ENCODE results near the gene ADRA2B.
"Not testable (repeated sequence)": the region's sequence is repeated elsewhere in the genome, so short reads cannot be mapped to it uniquely, and the experiment has no call there.

Gene ADRA2B

DNA sequence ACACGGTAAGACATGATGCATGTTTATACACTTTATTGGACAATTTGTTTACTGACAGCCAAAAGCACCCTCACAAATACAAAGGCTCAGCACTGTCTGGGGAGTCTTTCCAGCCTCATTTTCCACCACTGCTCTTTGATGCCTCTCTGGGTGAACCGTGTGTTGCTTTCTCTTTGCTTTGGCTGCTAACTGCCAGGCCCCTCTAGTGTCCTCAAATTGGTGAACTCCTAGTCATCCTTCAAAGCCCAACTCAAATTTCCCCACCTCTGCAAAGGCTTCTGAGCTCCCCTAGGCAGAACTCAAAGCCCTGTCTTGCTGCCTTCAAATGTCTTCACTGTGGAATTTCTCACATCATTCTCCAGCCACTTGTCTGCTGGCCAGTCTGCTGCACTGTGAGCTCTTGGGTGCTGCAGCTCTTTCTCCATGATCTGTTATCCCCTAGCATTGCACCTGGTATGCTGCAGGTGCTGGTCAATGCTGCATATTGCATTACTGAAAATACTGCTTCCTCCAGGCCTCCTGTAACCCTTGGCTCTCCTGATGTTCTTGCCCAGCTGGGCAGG lies 49.2 kb downstream of the ADRA2B start:
- not testable (repeated sequence) for DNase-seq (ENCODE audit: low spot score)

GRCh38 chr2:96066511-96066910 lies 49.9 kb downstream of the ADRA2B start:
- not testable (repeated sequence) for DNase-seq (ENCODE audit: low spot score)

DNA sequence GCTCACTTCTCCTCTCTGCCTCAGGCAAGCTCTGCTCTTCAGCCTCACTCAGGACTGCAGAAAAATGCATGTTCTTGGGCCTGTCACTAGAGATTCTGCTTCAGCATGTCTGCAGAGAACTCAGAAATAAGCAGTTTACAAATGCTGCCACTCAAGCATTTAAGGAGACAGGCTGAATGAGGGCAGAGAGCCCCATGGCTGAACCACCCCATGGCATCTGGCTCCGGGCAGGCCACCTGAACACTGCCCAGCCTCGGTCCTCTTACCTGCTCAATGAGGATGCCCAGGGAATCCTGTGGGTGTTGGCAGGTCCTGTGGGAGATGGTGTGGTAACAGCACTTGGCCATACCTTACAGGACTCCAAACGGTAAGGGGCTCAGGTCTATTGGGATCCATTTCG lies 50.4 kb downstream of the ADRA2B start:
- DNase-seq (ENCODE audit: low spot score) = not testable (repeated sequence)

- DNase-seq (ENCODE audit: low spot score) = no peak
Measured at GRCh38 chr2:96065381-96065930, 50.9 kb downstream of the ADRA2B start.

DNA sequence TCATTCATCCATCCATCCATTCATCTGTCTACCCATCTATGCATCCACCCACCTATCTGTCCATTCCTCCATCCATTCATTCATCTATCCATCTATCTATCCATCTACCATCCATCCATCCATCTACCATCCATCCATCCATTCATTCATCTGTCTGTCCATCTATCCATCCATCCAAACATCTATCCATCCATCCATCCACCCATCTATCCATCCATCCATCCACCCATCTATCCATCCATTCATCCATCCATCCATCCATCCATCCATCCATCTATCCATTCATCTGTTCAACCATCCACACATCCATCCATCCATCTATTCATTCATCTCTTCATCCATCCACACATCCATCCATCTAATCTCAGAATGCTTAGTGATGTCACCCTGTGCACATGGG lies 51.6 kb downstream of the ADRA2B start:
- DNase-seq (ENCODE audit: low spot score) = not testable (repeated sequence)

GRCh38 chr2:96064047-96064675 lies 52.2 kb downstream of the ADRA2B start:
- DNase-seq (ENCODE audit: low spot score) = not testable (repeated sequence)

DNA sequence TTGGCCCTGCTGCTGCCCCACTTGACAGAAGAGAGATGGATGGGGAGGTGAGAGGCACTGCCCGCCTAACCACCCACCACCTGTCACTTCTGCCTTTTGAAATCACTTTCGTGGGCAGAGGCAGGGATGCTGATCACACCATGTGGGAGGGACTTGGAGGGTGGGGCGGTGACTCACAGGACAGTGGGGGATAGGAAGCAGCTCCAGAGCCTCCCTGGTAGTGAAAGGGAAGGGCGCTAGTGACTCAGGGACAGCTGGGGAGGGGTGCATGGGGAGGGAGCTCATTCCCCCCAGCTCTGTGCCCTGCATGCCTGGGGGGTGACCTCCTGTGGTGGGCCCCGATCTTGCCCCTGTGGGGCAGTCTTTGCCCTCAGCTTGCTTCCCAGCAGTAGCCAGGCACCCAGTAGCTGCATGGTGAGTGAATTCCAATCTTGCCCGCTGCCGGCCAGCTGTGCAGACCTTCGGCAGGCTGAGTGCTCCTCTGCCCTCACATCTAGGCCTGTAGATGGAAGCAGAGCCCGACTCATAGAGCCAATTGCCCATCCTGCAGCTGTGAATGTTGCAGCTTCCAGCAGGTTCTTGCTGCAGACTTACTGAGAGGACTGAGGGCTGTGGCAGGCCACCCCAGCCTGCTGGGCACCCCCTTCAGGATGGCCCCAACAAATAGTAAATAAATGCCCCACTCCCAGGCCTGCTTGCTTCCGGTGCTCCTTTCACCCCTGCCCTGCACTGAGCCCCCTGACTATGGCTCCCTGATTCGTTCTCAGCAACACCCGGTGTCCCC lies 53.1 kb downstream of the ADRA2B start:
- not testable (repeated sequence) for DNase-seq (ENCODE audit: low spot score)

Data from NAMALWA (cell line).